Gastroesophageal sphincter (tissue), 3 donors: ENCODE measurements around the gene ACAA1.

Experiments used
- EP300 ChIP-seq: sonication (generic); formaldehyde crosslinking; IDR thresholded peaks from one replicate; pipeline ENCODE4 v1.6.1; 2017; ENCODE audit warnings: antibody characterized with exemption, mild to moderate bottlenecking
- POLR2A ChIP-seq, 2 donors: fragments of 450-650 bp; IDR thresholded peaks; one replicate each; pipeline ENCODE4 v1.6.1; 2017; ENCODE audit warnings: antibody characterized with exemption in 2 of 2, mild to moderate bottlenecking in 2 of 2, moderate library complexity in 1 of 2
- POLR2AphosphoS5 ChIP-seq: sonication (generic); formaldehyde crosslinking; IDR thresholded peaks from one replicate; pipeline ENCODE4 v1.6.1; 2017; ENCODE audit warnings: antibody characterized with exemption
- TF ChIP-seq, protein P1 (sequence below), 4 experiments: fragments of 200-600 bp in 2 of 4; fragments of 450-650 bp in 2 of 4; sonication (generic) in 1 of 4; IDR thresholded peaks; one replicate each; pipeline ENCODE4 v1.5.1; 2017 to 2019; ENCODE audit warnings: antibody characterized with exemption in 4 of 4, mild to moderate bottlenecking in 2 of 4, moderate library complexity in 2 of 4

DNA sequence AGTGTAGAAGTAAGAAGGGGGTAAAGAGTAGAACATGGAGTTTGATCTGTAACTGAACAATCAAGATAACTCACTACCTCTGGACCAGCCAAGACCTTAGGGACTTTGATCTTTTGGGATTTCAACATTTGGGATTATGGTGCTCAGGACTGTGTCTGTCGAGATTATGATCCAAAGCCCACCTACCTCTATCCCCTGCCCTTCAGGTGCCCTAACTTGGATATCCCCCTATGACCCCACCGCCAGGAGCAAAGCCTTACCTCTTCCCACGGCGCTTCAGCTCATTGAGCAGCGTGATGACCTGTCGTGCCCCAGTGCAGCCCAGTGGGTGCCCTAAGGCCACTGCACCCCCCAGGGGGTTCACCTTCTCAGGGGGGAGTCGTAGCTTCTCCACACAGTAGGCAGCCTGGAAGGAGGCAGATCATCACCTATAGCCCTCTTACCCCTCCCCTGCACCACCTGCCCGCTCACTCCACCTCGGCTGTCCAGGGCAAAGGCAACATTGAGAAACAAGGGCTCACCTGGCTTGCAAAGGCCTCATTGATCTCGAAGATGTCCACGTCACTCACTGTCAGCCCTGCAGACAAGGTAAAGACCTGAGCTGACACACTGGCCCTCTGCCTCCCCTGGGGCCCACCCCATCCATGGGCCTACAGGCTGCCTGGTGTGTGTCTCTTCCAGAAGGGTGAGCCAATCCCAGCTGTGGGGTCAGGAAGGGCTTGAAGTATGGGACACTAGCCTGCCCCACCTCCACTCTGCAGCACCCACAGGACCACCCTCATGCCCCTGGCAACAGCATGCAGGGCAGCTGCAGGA lies 11.4 kb downstream of the ACAA1 start:
- TF ChIP-seq POLR2A (IDR thresholded peaks at IDR 0.05) (no peak), POLR2AphosphoS5 (no peak), EP300 (no peak)
- TF ChIP-seq, protein P1, sequence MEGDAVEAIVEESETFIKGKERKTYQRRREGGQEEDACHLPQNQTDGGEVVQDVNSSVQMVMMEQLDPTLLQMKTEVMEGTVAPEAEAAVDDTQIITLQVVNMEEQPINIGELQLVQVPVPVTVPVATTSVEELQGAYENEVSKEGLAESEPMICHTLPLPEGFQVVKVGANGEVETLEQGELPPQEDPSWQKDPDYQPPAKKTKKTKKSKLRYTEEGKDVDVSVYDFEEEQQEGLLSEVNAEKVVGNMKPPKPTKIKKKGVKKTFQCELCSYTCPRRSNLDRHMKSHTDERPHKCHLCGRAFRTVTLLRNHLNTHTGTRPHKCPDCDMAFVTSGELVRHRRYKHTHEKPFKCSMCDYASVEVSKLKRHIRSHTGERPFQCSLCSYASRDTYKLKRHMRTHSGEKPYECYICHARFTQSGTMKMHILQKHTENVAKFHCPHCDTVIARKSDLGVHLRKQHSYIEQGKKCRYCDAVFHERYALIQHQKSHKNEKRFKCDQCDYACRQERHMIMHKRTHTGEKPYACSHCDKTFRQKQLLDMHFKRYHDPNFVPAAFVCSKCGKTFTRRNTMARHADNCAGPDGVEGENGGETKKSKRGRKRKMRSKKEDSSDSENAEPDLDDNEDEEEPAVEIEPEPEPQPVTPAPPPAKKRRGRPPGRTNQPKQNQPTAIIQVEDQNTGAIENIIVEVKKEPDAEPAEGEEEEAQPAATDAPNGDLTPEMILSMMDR (IDR thresholded peaks at IDR 0.05), result no peak
